ENCODE measurements around the gene NR3C1. TPM values are rescaled to one million over a fixed set of nuclear protein-coding genes. Genes with fewer than 3 reads are reported as not detected.

Gene NR3C1
- total RNA-seq, 1 experiment from 2014 or later = 16.0 TPM

DNA sequence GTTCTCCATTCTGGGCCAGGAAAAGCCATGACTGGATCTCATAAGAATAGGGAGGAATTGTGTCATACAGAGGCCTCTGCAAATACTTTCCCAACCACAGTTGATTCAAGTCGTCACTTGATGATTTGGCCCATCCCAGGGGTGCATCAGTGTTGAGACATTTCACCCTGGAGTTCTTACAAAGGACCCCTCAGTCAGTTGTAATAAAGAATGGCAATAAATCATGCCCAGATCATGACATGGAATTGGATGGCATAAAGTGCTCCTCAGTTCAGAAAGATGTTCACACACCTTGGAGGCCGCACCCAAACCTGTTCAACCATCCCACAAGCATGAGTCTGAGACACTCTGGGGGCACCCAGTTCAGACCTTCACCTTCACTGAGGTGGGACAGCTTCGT, 168.1 kb downstream of the NR3C1 start (continued):
- no peak for TF ChIP-seq EGR1 (IDR thresholded peaks at IDR 0.05; ENCODE audit: low read depth)
- TF ChIP-seq JUND (IDR thresholded peaks at IDR 0.05) = 0 out of 2 replicates have a peak, but pooled peaks have one; percentile 24
- TF ChIP-seq, protein P1, sequence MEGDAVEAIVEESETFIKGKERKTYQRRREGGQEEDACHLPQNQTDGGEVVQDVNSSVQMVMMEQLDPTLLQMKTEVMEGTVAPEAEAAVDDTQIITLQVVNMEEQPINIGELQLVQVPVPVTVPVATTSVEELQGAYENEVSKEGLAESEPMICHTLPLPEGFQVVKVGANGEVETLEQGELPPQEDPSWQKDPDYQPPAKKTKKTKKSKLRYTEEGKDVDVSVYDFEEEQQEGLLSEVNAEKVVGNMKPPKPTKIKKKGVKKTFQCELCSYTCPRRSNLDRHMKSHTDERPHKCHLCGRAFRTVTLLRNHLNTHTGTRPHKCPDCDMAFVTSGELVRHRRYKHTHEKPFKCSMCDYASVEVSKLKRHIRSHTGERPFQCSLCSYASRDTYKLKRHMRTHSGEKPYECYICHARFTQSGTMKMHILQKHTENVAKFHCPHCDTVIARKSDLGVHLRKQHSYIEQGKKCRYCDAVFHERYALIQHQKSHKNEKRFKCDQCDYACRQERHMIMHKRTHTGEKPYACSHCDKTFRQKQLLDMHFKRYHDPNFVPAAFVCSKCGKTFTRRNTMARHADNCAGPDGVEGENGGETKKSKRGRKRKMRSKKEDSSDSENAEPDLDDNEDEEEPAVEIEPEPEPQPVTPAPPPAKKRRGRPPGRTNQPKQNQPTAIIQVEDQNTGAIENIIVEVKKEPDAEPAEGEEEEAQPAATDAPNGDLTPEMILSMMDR (IDR thresholded peaks at IDR 0.05 in 2 of 3, conservative IDR thresholded peaks at IDR 0.05 in 1 of 3; ENCODE audit: borderline replicate concordance in 1 of 3, insufficient read depth in 1 of 3, low read depth in 2 of 3, low read length in 2 of 3) = no peak
- TF ChIP-seq ZFX (IDR thresholded peaks at IDR 0.05) = no peak
- TF ChIP-seq ATF3 (IDR thresholded peaks at IDR 0.05) = no peak

DNA sequence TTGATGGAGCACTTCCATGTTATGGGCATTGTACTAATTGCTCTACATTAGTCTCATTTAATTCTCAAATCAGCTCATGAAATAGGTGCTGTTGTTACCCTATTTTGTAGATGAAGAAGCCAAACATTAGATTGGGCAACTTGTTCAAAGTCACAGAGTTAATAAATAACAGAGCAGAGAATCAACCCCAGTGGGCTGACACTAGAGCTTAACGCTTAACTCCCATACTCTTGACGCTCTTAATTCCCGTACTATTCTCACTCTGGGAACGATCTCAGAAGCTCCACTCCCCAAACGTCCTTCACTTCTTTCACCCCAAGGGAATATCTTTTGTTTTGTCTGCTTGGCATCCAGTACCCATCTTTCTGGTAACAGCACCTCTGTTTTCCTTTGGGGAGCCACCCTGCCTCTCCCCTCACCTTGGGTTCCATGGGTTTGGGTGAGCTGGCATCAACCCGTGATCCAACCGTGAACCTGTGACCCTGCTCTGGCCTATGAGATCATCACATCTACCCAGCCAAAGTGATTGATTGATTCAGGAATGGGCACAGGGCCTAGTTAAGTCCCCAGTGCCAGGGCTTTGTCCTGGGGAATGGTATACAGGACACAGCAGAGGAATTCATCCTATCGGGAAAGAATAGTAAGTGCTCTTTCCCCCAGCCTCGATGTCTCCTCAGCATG, 169.2 kb downstream of the NR3C1 start:
- ChIA-PET CTCF (no interaction called here), RAD21 (ENCODE audit: low non-redundant PET in 1 of 2, low total read pairs in 2 of 2, uncharacterized antibody in 2 of 2, unreplicated experiment in 2 of 2) (interaction anchor here in 1 of 2 experiments (0.8 kb wide), 1 partner anchor 33 kb away, joined by 4 read pairs; no protein-coding TSS in a partner anchor), POLR2A (interaction anchor here (0.7 kb wide), 1 partner anchor 345 kb away, joined by 5 read pairs; no protein-coding TSS in a partner anchor)
- H3K79me2 ChIP-seq (ENCODE audit: insufficient read depth, low read length) = no peaks in the 10 kb centered on the region
- H4K20me1 ChIP-seq (ENCODE audit: insufficient read depth) = no peaks in the 10 kb centered on the region
- H3K4me3 ChIP-seq (replicated peaks in 1 of 2; ENCODE audit: low read depth in 1 of 2, low read length in 2 of 2) = no peak overlapping the region
- no peaks in the 10 kb centered on the region for H3K27me3 ChIP-seq (ENCODE audit: insufficient read depth, low read length)
- ATAC-seq (no peak), DNase-seq (ENCODE audit: low read depth, low spot score) (no peak)
- no peak overlapping the region for H3K27ac ChIP-seq (ENCODE audit: low read depth, low read length)
- no peaks in the 10 kb centered on the region for H3K9me2 ChIP-seq (ENCODE audit: insufficient read depth)
- H3K9ac ChIP-seq (ENCODE audit: low read length) = no peak overlapping the region
- no peaks in the 10 kb centered on the region for H3K36me3 ChIP-seq (ENCODE audit: control insufficient read depth in 1 of 2, insufficient read depth in 2 of 2, low read length in 2 of 2)
- no peak overlapping the region for H2AFZ ChIP-seq (ENCODE audit: low read depth, low read length, poor library complexity, severe bottlenecking)
- no peaks in the 10 kb centered on the region for H3K9me3 ChIP-seq (ENCODE audit: control insufficient read depth in 1 of 2, insufficient read depth in 1 of 2, low read depth in 1 of 2, low read length in 2 of 2)
- no peak overlapping the region for H3K4me2 ChIP-seq (ENCODE audit: low read length)
- intact Hi-C loops (cut with micrococcal nuclease) = no loop called here
- BruUV-seq (replicated peaks) = no TSS peak
- H3K4me1 ChIP-seq (ENCODE audit: control insufficient read depth in 1 of 2, insufficient read depth in 2 of 2, low read length in 2 of 2) = peaks cover 0 to 16% of the 10 kb centered on the region in 2 experiments; a peak in 1 of 4 replicates
- TF ChIP-seq EZH2 (IDR thresholded peaks at IDR 0.05) = no peak

Measured in HCT116 (cell line).